PC-9 (cell line): ENCODE results near the gene ACMSD. TPM values are rescaled to one million over a fixed set of nuclear protein-coding genes. Genes with fewer than 3 reads are reported as not detected.
"Not testable (repeated sequence)": the region's sequence is repeated elsewhere in the genome, so short reads cannot be mapped to it uniquely, and the experiment has no call there.

Source experiments
- BruUV-seq: library from RNA; stranded (reverse); fragments of 400-500 nt; replicated peaks from 2 replicates; lab custom pipeline; 2021; lab: Mats Ljungman, UMichigan
- CTCF ChIA-PET: fragments of 300-600 bp; sonication (Branson Sonifier 250); formaldehyde crosslinking; loops from one replicate; lab custom pipeline; 2022; ENCODE audit warnings: antibody characterized with exemption; lab: Charles Lee
- POLR2A ChIA-PET: fragments of 300-600 bp; sonication (Branson Sonifier 250); formaldehyde crosslinking; loops from one replicate; lab custom pipeline; 2022; ENCODE audit warnings: antibody characterized with exemption; ENCODE audit not compliant: unreplicated experiment; lab: Charles Lee
- DNase-seq, 2 experiments: peaks; one replicate each; pipeline versions ENCODE4 v3.0.0 to v3.0.0-alpha.2; 2015 to 2022; ENCODE audit warnings: mixed read lengths in 1 of 2
- H2AFZ ChIP-seq: fragments of 200-600 bp; sonication (generic); 2 replicates; pipeline ENCODE4 v1.8.1; 2017; ENCODE audit warnings: antibody characterized with exemption
- H3F3A ChIP-seq: fragments of 200-600 bp; sonication (generic); 2 replicates; pipeline ENCODE4 v1.8.1; 2017; ENCODE audit warnings: antibody characterized with exemption, mild to moderate bottlenecking, low read depth; ENCODE audit not compliant: insufficient read depth
- H3K27ac ChIP-seq: fragments of 200-600 bp; sonication (generic); 2 replicates; pipeline ENCODE4 v1.6.1; 2016; ENCODE audit warnings: mixed run types
- H3K27me3 ChIP-seq: fragments of 200-600 bp; sonication (generic); 2 replicates; pipeline ENCODE4 v1.6.1; 2016; ENCODE audit warnings: low read depth, mixed run types; ENCODE audit not compliant: insufficient read depth
- H3K36me3 ChIP-seq: fragments of 200-600 bp; sonication (generic); 2 replicates; pipeline ENCODE4 v1.6.1; 2016; ENCODE audit warnings: low read depth, mixed run types
- H3K4me1 ChIP-seq: fragments of 200-600 bp; sonication (generic); replicated peaks from 2 replicates; pipeline ENCODE4 v1.6.1; 2016; ENCODE audit warnings: mixed run types; ENCODE audit not compliant: insufficient read depth
- H3K4me2 ChIP-seq: fragments of 200-600 bp; sonication (generic); 2 replicates; pipeline ENCODE4 v1.6.1; 2017; ENCODE audit warnings: mixed run types
- H3K4me3 ChIP-seq: fragments of 200-600 bp; sonication (generic); 2 replicates; pipeline ENCODE4 v1.6.1; 2016; ENCODE audit warnings: mixed run types
- H3K79me2 ChIP-seq: fragments of 200-600 bp; sonication (generic); 2 replicates; pipeline ENCODE4 v1.6.1; 2017; ENCODE audit warnings: low read depth, mixed run types
- H3K9me2 ChIP-seq: fragments of 200-600 bp; sonication (generic); 2 replicates; pipeline ENCODE4 v1.8.1; 2017; ENCODE audit warnings: mild to moderate bottlenecking; ENCODE audit not compliant: insufficient read depth
- H3K9me3 ChIP-seq: fragments of 200-600 bp; sonication (generic); 2 replicates; pipeline ENCODE4 v1.8.1; 2016; ENCODE audit warnings: low read depth; ENCODE audit not compliant: insufficient read depth
- H4K20me1 ChIP-seq: fragments of 200-600 bp; sonication (generic); 2 replicates; pipeline ENCODE4 v1.8.1; 2017; ENCODE audit not compliant: insufficient read depth
- EZH2 ChIP-seq: fragments of 200-600 bp; sonication (generic); IDR thresholded peaks from 2 replicates; pipeline ENCODE4 v1.8.0; 2017; ENCODE audit warnings: antibody characterized with exemption, low read depth
- intact Hi-C: fragments of 100-400 bp; cut with micrococcal nuclease; formaldehyde crosslinking; loops from one replicate; pipeline ENCODE4 v1.10.0; 2022; ENCODE audit not compliant: unreplicated experiment
- total RNA-seq: library from RNA; stranded (reverse); gene quantifications from 2 replicates; pipeline ENCODE4 v1.2.3, GENCODE V29; 2021
- TF ChIP-seq, protein P1 (sequence below): fragments of 200-600 bp; sonication (generic); conservative IDR thresholded peaks from 2 replicates; pipeline ENCODE4 v1.6.1; 2017; ENCODE audit warnings: mixed run types, antibody characterized with exemption, mild to moderate bottlenecking, moderate library complexity

ACMSD gene
- total RNA-seq, 1 experiment from 2014 or later = not detected

DNA sequence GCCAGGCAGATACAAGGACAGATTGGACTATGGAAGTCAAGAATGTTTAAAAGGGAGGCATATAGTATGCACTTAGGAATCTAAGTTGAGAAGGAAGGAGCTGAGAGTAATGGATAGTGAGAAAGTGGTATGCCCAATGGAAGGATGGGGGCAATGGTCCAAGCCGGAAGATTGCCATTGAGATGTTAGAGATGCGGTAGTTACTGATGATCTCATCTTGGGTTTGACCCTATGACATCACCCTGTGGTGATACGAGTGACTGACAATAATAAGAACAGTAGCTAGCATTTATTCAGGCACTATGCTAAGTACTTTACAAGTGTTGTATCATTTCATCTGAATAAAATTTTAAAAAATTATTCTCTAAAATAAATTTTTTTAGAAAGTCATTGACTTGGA lies 38.5 kb upstream of the ACMSD start:
- no peak overlapping the region for H3K4me2 ChIP-seq
- no peak overlapping the region for H3K4me3 ChIP-seq
- CTCF ChIA-PET = no interaction called here

DNA sequence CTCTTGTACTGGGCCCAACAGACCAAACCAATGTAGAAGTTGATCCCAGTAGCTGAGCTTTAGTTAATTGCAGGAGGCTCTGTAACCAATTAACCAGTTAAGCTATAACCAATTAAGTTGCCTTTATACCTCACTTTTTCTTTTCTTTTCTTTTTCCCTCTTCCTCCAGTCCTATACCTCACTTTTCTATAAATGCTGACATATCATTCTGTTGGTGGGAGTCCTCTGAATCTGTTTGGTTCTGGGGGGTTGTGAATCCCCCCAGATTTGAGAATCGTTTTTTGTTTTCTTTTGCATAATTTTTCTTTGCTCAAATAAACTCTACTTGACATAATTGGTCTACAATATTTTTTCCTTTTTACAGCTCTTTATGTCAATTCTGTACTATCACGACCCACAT lies 38.1 kb upstream of the ACMSD start:
- no TSS peak for BruUV-seq
- no peaks in the 10 kb centered on the region; the same call in 1 of the 2 replicates for H3K9me3 ChIP-seq
- TF ChIP-seq, protein P1, sequence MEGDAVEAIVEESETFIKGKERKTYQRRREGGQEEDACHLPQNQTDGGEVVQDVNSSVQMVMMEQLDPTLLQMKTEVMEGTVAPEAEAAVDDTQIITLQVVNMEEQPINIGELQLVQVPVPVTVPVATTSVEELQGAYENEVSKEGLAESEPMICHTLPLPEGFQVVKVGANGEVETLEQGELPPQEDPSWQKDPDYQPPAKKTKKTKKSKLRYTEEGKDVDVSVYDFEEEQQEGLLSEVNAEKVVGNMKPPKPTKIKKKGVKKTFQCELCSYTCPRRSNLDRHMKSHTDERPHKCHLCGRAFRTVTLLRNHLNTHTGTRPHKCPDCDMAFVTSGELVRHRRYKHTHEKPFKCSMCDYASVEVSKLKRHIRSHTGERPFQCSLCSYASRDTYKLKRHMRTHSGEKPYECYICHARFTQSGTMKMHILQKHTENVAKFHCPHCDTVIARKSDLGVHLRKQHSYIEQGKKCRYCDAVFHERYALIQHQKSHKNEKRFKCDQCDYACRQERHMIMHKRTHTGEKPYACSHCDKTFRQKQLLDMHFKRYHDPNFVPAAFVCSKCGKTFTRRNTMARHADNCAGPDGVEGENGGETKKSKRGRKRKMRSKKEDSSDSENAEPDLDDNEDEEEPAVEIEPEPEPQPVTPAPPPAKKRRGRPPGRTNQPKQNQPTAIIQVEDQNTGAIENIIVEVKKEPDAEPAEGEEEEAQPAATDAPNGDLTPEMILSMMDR = no peak
- no peak for TF ChIP-seq EZH2
- no peaks in the 10 kb centered on the region for H3K27me3 ChIP-seq
- no peaks in the 10 kb centered on the region for H4K20me1 ChIP-seq
- H3F3A ChIP-seq = no peaks in the 10 kb centered on the region
- H3K4me2 ChIP-seq = no peak overlapping the region
- H2AFZ ChIP-seq = no peak overlapping the region
- H3K4me3 ChIP-seq = no peak overlapping the region
- ChIA-PET CTCF (no interaction called here), POLR2A (no interaction called here)
- H3K79me2 ChIP-seq = no peaks in the 10 kb centered on the region
- H3K4me1 ChIP-seq = no peaks in the 10 kb centered on the region
- intact Hi-C loops = no loop called here
- H3K27ac ChIP-seq = no peak overlapping the region
- H3K36me3 ChIP-seq = no peaks in the 10 kb centered on the region
- H3K9me2 ChIP-seq = no peaks in the 10 kb centered on the region
- DNase-seq = no peak

More for the DNA sequence above, 38.5 kb upstream of the ACMSD start:
- no peak for DNase-seq
- no peak for TF ChIP-seq EZH2
- TF ChIP-seq, protein P1 = no peak
- intact Hi-C loops = no loop called here
- Histone ChIP-seq H3K27ac (no peak overlapping the region), H3K36me3 (no peaks in the 10 kb centered on the region), H3K9me2 (no peaks in the 10 kb centered on the region), H2AFZ (no peak overlapping the region), H3K9me3 (no peaks in the 10 kb centered on the region; the same call in 1 of the 2 replicates), H3K79me2 (no peaks in the 10 kb centered on the region), H4K20me1 (no peaks in the 10 kb centered on the region), H3K27me3 (no peaks in the 10 kb centered on the region), H3K4me1 (no peaks in the 10 kb centered on the region), H3F3A (no peaks in the 10 kb centered on the region)
- no TSS peak for BruUV-seq
- POLR2A ChIA-PET = interaction anchor here (0.6 kb wide), 1 partner anchor 104 kb away, joined by 10 read pairs; no protein-coding TSS in a partner anchor

DNA sequence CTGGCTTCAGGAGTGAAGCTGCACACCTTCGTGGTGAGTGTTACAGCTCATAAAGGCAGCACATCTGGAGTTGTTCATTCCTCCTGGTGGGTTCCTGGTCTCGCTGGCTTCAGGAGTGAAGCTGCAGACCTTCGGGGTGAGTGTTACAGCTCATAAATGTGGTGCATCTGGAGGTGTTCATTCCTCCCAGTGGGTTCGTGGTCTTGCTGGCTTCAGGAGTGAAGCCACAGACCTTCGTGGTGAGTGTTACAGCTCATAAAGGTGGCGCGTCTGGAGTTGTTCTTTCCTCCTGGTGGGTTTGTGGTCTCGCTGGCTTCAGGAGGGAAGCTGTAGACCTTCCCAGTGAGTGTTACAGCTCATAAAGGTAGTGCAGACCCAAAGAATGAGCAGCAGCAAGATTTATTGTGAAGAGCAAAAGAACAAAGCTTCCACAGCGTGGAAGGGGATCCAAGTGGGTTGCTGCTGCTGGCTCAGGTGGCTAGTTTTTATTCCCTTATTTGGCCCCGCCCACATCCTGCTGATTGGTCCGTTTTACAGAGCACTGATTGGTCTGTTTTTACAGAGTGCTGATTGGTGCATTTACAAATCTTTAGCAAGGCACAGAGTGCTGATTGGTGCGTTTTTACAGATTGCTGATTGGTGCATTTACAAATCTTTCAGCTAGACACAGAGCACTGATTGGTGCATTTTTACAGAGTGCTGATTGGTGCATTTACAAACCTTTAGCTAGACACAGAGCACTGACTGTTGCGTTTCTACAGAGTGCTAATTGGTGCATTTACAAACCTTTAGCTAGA lies 34.6 kb upstream of the ACMSD start:
- H3K4me3 ChIP-seq, H3K9me2 ChIP-seq, H3F3A ChIP-seq, H3K4me2 ChIP-seq, H3K36me3 ChIP-seq, H3K79me2 ChIP-seq, DNase-seq, intact Hi-C loops, H3K27me3 ChIP-seq, CTCF ChIA-PET, BruUV-seq, H3K9me3 ChIP-seq, H3K27ac ChIP-seq, H2AFZ ChIP-seq, H3K4me1 ChIP-seq, H4K20me1 ChIP-seq: not testable (repeated sequence)
- POLR2A ChIA-PET = interaction anchor here (0.6 kb wide), 1 partner anchor 1258 kb away, joined by 4 read pairs; no protein-coding TSS in a partner anchor
